ENCODE results near the gene UBR1.

The UBR1 gene

GRCh38 chr15:43106486-43106829 lies 620 bp upstream of the UBR1 start:
- no peak for DNase-seq

- DNase-seq: no peak
These were observed 631 bp downstream of the UBR1 start for GRCh38 chr15:43105077-43105736.

DNA sequence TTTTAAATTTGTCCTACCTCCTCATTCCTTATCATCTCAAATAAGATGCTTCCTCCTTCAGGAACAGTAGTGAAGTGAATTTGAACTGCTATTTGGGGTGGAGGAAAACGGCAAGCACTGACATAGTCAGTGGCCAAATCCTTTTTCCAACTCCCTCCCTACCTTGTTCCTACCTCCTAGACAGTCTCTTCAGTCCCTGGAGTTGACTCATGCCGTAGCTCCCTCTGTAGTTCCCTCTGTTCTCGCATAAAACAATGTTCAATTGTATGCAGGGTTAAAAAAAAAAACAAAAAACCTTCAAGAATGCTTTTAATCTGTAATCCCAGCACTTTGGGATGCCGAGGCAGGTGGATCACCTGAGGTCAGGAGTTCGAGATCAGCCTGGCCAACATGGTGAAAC lies 1.4 kb downstream of the UBR1 start:
- no peak for DNase-seq

DNA sequence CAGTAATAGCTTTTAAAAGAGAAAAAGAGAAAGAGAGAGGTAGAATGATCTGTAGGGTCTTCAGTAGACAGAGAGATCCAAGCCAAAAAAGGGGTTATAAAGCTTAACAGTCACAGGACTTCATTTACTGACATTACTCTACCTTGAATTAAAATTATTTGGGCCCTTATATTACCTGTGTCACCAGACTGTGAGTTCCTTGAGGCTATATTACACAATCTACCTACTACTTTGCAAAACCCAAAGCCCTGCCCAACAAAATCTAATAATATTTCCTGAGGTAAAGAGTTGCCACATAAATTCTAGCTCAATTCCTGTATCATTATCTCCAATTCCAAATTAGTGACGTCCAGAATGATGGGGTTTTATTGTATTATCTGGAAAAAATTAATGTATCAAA lies 1.9 kb downstream of the UBR1 start:
- DNase-seq: no peak

DNA sequence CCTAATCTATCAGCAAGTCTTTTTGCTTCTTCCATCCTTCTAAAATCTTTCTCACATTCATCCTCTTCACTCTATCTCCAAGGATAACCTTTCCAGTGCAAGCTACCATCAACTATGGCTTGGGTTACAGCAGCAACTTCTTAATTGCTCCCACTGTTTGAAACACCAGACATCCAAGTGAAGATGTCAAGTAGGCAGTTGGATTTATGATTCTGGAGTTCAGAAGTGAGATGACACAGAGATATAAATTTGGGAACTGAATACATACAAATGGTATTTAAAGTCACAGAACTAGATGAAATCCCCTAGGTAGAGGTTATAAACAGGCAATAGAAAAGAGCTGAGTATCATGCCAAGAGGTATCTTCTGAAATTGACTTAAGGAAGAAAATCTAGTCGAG lies 3.7 kb downstream of the UBR1 start:
- no peak for DNase-seq

DNA sequence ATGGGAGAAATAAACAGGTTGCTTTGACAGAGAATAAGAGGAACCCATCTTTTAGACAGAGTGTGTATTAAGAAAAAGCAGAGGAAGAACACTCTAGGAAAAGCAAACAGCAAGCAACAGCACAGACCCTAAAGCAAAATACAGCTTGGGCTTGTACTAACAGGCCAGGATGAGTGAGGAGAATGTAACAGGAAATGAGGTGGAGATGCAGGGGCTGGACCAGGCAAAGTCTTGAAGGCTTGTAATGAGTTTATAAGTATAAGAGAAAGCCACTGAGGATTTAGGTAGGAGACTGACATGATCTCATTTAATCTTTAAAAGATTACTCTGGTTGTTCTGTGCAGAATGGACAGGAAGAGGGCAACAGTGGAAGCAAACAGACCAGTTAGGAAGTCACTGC lies 4.9 kb downstream of the UBR1 start:
- DNase-seq: no peak

DNA sequence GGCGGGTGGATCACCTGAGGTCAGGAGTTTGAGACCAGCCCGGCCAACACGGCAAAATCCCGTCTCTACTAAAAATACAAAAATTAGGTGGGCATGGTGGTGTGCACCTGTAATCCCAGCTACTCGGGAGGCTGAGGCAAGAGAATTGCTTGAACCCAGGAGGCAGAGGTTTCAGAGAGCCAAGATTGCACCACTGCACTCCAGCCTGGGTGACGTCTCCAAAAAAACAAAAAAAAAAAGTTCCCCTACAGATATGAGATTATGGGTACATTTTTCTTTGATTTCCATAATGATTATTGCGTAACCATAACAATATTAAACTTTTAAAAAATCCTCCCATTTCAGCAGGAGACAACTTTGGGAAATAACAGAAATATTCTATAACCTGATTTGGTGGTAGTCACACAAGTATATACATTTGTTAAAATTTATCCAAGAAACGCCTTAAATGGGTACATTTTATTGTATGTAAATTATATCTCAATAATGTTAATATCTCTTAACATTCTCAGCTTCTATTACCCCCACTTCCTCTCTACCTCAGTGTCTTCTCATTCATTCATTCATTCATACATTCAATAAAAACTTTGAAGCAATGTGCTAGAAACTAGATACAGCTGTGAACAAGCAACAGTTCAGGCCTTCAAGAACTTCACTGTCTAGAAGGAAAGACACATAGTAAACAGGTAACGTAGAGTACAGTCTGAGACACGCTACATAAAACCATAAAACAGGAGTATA lies 6.6 kb downstream of the UBR1 start:
- no peak for DNase-seq

GRCh38 chr15:43096411-43096810 lies 9.4 kb downstream of the UBR1 start:
- no peak for DNase-seq

DNA sequence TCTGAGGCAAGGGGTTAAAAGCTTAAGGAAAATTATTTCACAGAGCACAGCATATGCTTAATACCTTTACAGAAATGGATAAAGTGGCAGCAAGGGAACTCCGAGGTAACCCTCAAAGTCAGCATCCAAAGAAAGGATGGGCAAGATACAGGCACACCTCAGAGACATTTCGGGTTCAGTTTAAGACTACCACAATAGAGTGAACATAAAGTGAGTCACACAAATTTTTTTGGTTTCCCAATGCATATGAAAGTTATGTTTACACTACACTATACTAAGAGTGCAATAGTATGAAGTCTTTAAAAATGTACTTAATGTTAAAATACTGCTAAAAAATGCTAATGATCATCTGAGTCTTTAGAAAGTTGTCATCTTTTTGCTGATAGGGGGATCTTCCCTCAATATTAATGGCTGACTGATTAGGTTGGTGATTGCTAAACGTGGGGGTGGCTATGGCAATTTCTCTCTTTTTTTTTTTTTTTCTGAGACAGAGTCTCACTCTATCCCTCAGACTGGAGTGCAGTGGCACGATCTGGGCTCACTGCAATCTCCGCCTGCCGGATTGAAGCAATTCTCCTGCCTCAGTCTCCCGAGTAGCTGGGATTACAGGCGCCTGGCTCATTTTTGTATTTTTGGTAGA lies 10.0 kb downstream of the UBR1 start:
- DNase-seq: no peak

GRCh38 chr15:43095243-43095642 lies 10.6 kb downstream of the UBR1 start:
- no peak for DNase-seq

GRCh38 chr15:43094416-43095030 lies 11.3 kb downstream of the UBR1 start:
- DNase-seq: no peak

- DNase-seq: no peak
These were observed 12.8 kb downstream of the UBR1 start for GRCh38 chr15:43093026-43093425.

DNA sequence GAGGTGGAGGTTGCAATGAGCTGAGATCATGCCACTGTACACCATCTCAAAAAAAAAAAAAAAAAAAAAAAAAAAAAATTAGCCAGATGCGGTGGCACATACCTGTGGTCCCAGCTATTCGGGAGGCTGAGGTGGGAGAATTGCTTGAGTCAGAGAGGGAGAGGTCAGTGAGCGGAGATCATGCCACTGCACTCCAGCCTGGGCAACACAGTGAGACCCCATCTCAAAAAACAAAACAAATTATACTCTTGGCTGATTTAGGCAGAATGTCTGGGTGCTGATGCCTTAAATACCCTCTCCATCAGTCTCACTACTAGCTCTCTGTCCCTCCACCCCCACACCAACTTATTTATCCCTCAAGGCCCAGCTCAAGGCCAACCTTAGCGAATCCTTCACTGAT lies 14.0 kb downstream of the UBR1 start:
- DNase-seq: no peak

DNA sequence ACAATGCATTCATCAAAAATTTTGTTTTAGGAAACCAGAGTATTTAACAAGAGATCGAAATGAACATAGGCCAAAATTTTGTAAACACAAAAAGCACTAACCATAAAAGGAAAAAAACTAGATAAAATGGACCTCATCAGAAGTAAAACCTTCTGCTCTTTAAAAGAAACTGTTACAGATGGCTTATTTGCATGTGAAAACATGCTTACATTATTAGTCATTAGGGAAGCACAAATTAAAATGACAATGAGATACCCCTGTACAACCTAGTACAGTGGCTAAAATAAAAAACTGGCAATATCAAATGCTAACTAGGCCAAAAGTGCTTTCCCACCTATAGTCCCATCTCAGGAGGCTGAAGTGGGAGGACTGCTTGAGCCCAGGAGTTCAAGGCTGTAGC lies 19.3 kb downstream of the UBR1 start:
- no peak for DNase-seq

- no peak for DNase-seq
These were observed 19.9 kb downstream of the UBR1 start for GRCh38 chr15:43085921-43086320.

DNA sequence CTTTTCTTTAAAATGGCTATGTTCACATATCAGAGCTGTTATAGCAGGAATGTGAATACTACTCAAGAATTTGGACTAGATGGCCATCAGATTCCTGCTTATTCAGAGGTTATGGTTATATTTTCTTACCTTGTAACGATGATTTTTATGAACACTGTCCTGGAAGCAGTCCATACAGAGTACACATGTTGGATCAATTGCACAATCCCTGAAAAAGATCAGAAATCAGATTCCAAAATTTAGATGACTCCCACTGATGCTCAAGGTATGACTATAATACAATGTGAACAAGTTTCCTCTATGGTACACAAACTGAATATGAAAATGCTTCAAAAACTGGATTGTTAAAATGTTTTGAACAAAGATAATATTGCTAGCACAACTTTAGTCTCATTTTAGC lies 23.3 kb downstream of the UBR1 start:
- DNase-seq: no peak

DNA sequence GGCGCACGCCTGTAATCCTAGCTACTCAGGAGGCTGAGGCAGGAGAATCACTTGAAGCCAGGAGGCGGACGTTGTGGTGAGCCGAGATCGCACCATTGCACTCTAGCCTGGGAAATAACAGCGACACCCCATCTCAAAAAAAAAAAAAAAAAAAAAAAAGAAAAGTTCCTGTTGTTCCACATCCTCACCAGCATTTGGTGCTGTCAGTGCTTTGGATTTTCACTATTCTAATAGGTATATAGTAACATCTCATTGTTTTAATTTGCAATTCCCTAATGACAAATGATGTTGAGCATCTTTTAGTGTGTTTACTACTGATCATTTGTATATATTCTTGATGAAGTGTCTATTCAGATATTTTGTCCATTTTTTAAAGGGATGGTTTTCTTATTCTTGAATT lies 24.6 kb downstream of the UBR1 start:
- no peak for DNase-seq

GRCh38 chr15:43071451-43071850 lies 34.4 kb downstream of the UBR1 start:
- DNase-seq: no peak

DNA sequence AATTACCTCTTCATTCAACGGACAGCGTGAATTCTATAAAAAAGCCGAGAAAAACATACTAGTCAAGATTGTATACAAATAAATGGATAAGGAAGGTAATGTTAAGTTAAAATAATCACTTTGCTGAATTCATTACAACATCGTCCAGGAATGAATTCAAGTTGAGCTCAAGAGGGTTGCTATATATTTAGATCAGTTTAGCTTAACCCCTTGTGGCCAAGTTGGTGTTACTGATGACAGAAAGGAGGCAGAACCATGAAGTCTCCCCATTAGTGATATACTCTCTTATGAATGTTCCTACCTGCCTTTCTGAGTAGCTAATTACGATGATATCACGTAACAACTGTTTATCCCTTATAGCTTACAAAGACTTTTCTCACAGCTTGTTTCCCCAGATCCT lies 34.9 kb downstream of the UBR1 start:
- no peak for DNase-seq

GRCh38 chr15:43070249-43070648 lies 35.6 kb downstream of the UBR1 start:
- DNase-seq: no peak

DNA sequence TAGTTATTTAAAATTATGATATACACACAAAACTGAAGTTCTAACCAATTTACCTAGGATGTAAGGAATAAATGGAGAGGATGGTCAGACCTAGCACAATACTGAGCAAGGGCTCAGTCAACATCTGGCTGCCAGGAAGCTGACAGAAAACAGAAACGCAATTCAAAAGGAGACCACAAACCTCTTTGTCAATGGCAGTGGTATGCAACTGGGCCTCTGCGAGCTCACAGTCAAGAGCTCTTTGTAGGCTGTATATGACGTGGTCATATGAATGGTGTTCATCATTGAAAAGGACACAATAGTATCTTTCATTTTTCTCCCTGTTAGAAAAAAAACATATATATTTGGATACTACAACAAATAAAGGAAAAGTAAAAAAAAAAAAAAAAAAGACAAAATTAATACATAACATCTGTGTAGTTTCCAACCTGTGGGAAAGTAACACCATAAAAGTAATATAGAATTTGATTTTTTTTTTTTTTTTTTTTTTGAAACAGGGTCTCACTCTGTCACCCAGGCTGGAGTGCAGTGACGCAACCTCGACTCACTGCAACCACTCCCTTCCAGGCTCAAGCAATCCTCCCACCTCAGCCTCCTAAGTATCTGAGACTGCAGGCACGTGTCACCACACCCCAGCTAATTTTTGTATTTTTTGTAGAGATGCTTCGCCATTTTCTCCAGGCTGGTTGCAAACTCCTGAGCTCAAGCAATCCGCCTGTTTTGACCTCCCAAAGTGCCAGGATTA lies 37.9 kb downstream of the UBR1 start:
- DNase-seq: no peak

GRCh38 chr15:43056696-43057095 lies 49.1 kb downstream of the UBR1 start:
- no peak for DNase-seq

GRCh38 chr15:43052860-43053259 lies 53.0 kb downstream of the UBR1 start:
- DNase-seq: no peak
